ENCODE data around the gene PRM2.

The PRM2 gene

DNA sequence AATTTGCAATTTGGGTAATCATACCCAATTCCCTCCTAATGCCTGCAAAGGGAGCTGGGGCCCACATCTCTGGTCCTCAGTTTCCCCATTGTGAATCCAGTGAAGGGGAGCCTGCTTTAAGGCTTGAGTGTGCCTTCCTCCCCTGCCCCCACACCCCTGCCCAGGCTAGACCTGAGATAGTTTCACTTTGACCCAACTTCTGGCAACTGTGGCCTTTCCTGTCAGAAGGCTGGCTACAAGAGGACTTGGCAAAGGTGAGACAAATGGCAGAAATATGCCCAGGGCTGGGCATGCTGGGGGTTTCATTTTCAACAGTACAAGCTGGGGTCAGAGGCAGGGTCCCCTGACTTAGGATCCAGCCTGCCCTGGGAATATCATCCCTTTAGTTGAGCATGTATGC, 30.3 kb downstream of the PRM2 start:
- no peak for DNase-seq

DNA sequence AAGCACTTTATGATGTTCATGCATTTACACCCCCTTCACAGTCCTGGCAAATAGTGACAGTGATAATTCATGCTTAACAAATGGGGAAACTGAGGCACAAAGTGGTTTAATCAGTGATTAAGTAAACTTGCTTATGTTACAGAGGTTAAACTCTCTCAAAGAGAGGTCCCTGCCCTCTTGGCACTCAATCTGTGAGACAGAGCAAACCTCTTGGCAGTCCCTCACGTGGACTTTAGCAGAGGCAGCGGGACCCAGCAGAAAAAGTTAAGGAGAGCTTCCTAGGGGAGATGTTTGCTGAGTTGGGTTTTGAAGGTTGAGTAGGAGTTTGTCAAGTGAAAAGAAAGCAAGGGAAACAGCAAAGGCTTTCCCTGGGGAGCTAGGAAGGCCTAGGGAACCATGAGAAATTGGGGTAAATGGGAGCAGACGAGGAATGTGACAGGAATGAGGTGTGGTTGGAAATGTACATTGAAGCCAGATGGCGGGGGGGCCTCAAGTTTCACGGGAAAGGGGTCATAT, 31.0 kb downstream of the PRM2 start:
- no peak for DNase-seq

DNA sequence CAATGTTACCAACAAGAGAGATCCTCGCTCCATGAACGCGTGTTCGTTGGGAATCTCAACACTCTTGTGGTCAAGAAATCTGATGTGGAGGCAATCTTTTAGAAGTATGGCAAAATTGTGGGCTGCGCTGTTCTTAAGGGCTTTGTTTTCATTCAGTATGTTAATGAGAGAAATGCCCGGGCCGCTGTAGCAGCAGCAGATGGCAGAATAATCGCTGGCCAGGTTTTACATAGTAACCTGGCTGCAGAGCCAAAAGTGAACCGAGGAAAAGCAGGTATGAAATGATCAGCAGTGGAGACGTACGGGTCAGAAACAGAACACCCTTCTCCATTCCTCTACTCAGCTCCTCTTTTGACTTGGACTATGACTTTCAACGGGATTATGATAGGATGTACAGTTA, 33.6 kb downstream of the PRM2 start:
- DNase-seq = no peak

DNA sequence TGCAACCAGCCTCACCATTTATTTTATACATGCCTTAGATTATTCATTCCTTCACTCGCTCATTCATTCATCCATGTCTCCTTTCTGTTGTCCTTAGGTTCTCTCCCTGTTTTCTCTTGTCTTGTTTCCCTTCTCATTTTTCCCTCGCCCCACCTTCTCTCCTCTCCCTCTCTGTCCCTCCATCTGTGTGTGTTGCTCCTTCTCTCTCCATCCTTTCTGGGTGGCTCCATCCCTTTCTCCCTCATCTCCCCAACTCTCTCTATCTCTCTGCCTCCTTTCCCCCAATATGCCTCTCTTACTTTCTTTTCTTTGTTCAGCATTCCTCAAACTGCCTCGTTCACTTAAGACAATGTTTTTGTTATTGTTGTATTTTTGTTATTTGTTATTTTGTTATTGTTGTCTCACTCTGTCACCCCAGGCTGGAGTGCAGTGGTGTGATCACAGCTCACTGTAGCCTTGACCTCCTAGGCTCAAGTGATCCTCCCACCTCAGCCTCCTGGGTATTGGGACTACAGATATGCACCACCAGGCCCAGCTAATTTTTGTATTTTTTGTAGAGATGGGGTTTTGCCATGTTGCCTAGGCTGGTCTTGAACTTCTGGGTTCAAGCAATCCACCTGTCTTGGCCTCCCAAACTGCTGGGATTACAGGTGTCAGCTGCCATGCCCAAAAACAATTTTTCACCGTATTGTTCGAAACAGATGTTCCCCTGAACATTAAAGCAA, 34.6 kb downstream of the PRM2 start:
- no peak for DNase-seq

DNA sequence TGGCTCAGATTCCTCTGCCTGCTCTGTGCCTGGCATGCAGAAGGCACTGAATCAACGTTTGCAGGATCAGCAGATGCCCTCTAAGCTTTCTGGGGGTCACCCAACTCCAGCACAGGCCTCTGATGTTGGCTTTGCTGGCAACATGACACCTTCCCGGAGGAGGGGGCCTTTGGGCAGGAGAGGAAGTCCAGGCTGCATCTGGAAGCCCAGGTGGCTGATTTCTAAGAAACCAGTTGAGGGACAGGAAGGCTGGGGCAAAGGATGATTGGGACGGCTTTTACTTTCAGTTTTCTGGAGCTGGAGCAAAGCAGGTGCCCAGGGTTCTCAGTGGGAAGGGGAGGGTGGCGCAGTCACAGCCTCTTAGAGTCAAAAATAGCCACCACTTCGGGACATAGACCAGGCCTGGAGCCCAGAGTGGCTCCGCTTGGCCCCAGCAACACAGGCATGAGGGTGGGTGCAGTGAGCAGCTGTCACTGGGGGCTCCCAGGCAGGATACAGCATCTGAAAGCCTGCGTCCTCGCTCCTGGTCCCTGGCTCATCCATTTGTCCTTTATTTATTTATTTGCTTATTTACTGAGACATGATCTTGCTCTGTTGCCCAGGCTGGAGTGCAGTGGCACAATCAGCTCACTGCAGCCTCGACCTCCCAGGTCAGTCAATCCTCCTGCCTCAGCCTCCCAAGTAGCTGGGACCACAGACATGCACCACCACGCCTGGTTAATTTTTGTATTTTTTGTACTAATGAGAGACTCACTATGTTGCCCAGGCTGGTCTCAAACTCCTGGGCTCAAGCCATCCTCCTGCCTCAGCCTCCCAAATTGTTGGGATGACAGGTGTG, 35.4 kb downstream of the PRM2 start:
- no peak for DNase-seq

DNA sequence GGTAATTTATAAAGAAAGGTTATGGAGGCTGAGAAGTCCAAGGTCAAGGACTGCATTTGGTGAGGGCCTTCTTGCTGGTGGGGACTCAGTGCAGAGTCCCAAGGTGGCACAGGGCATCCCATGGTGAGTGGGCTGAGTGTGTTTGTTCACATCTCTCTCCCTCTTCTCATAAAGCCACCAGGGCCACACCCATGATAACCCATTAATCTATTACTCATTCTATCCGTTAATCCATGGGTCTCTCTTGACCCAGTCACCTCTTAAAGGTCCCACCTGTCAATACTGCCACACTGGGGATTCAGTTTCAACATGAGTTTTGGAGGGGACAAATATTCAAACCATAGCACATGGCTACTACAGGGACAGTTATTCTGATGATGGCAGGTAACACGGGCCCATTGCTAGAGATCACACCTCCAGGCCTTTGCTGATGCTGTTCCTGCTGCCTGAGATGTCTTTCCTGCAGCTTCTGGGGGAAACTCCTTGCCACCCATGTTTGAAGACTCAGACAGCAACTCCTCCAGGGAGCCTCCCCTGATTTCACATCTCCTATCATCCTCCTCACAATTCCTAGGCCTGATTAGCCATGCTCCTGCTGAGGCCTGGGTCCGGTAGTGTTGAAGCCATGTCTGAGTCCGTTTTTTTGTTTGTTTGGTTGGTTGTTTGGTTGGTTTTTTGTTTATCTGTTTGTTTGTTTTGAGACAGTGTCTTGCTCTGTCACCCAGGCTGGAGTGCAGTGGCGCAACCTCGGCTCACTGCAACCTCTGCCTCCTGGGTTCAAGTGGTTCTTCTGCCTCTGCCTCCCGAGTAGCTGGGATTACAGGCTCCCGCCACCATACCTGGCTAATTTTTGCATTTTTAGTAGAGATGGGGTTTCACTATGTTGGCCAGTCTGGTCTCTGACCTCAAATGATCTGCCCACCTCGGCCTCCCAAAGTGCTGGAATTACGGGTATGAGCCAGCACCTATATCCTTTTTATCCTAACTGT, 36.3 kb downstream of the PRM2 start:
- no peak for DNase-seq

DNA sequence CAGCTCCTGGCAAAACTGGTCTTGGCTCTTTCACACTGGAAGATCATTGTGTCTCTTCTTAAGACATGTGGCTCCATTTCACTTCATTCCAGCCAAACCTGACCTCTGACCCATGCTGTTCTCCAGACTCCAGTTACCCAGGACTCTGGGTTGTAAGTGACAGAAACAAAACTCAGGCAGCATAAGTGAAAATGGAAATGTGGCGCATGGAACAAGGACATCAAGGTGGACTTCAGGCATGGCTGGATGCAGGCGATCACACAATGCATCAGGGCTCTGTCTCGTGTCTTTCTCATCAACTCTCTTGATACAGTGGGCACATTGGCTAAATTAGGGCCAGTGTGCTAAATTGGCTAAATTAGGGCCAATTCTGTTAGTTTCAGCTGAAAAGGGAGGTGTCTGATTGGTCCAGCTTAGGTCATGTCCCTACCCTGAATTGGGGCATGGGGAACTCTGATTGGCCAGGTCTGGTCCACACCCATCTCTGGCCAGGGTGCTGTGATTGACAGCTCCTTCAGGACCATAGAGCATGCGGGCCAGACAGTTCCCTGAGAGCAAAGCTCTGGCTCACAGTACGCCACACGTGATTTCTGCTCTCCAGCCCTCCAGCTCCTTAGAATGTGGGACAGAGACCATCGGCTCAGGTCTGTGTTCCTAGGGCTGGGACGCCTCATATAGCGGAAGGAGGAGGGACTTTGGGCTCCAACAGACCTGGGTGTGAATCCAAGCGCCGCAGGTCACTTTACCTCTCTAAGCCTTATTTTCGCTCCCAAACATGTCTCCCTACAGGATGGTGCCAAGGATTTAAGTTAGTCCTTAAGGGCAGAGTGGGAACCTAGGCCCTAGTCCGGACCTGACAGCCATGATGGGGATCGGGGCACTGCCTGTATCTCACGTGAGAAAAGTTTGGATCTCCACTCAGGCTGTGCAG, 37.7 kb downstream of the PRM2 start:
- DNase-seq = no peak

DNA sequence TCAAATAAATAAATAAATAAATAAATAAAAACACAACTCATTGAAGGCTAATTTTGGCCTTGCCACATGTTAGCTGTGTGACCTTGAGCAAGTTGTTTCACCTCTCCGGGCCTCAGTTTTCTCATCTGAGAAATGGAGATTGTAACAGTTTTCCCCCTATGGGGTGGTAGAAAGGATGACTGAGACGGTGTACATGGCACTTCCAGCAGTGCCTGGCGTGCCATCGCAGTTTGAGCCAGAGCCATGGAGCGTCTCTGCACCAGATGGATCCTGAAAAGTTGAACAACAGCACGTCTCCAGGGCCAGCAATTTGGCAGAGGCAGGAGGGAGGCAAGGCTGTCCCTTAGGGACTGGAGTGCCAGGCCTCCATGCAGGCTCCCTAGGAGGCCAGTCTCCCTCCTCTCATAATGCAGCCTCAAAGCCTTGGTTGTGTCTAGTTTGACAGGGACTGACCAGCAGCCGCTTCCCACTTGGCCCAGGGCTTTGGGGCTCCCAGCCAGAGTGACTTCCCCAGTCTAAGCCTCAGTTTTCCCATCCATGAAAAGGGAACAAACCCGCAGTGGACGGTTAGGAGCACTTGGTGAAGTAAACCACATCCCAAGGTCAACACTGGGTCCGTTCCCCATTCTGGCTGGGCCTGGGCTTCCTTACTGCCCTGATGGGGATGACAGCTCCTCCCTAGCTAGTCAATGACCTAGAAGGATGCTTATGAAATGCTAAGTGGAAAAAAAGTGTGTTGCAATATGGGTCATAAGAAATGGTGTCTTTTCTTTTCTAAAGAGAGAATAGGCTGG, 39.6 kb downstream of the PRM2 start:
- no peak for DNase-seq

DNA sequence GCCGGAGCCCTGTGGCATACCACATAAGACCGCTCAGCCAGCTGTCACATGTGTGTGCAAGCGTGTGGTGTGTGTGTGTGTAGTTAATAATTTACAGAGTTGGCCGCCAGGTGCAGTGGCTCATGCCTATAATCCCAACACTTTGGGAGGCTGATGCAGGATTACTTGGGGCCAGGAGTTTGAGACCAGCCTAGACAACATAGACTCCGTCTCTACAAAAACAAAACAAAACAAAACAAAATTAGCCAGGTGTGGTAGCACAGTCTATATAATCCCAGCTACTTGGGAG, 40.6 kb downstream of the PRM2 start:
- DNase-seq = no peak

DNA sequence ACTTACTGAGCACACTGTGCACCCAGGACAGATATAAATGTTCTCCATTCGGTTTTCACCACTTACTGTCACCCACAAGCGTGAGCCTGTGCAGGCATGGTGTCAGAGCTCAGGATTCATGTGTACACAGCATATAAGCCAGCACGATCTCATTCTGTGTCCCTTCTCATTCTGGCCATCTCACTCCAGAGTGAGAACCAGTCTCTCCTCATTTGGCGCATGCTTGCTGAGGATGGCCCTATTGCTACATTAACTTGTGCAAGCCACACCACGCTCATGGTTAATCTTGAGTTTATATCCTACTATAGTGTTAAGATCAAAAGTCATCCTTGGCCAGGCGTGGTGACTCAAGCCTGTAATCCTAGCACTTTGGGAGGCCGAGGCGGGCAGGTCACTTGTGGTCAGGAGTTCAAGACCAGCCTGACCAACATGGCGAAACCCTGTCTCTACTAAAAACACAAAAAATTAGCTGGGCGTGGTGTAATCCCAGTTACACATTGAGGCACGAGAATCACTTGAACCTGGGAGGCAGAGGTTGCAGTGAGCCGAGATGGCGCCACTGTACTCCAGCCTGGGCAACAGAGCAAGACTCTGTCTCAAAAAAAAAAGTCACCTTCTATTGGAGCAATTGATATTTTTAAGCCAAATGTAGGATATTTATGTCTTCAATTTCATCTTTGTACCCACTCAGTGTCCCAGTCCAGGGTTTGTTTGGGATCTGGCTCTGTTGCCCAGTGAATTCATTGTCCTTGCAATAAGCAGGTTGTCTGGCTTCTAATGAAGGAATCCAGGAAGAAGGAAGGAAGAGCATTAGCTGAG, 41.2 kb downstream of the PRM2 start:
- DNase-seq = no peak

DNA sequence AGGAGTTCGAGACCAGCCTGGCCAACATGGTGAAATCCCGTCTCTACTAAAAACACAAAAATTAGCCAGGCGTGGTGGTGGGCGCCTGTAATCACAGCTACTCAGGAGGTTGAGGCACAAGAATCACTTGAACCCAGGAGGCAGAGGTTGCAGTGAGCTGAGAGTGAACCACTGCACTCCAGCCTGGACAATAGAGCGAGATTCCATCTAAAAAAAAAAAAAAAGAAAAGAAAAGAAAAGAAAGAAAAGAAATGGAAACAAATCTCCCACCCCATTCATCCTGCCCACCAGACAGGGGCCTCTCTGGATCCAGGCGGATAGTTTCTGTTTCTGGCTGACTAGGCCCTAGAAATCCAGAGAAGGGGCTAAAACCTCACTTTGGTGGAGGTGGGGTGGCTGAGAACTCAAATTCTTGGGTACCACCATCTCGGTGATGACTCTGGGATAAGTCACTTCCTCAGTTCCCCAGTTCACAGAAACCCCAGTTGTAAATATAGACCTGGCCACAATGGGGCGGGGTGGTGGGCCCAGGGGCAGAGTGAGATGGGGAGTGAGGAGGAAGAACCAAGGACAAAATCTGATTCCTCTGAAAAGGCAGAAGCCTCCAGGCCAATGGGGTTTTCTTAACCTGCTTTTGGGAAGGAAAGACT, 42.4 kb downstream of the PRM2 start:
- no peak for DNase-seq

DNA sequence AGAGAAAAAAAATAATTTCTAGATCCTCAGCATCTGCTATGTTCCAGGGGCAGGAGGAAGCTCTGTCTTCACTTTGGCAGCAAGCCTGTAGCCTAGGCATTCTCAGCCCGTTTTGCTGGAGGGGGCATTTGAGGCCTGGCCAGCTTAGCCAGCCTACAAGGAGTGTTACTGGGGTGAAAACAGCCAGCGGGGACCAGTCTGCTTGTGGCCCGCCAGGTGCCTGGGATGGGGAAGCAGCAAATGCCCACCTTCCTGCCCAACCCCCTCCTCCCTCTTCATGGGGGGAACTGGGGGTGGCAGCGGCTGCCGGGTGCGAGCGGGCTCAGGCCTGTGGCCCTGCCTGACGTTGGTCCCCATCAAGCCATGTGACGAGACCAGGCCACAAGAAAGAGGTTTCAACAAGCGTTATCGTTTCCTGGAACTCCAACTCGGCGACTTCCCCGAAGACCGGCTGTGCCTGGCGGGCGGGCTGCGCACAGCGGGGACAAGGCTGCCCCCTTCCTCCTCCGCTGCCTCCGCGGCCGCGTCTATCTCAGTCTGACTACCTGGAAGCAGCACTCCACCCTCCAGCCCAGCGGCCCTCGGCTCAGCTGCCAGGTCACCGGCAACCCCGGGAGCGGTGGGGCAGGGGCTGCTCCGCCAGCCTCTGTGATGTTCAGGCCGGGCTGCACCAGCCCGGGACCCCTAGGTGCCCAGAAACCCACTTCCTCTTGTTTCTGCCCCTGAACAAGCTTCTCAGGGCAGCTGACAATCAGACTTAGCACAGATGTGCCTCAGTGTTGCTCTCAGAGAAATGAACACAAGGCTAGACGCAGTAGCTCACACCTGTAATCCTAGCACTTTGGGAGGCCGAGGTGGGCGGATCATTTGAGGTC, 43.2 kb downstream of the PRM2 start:
- no peak for DNase-seq

DNA sequence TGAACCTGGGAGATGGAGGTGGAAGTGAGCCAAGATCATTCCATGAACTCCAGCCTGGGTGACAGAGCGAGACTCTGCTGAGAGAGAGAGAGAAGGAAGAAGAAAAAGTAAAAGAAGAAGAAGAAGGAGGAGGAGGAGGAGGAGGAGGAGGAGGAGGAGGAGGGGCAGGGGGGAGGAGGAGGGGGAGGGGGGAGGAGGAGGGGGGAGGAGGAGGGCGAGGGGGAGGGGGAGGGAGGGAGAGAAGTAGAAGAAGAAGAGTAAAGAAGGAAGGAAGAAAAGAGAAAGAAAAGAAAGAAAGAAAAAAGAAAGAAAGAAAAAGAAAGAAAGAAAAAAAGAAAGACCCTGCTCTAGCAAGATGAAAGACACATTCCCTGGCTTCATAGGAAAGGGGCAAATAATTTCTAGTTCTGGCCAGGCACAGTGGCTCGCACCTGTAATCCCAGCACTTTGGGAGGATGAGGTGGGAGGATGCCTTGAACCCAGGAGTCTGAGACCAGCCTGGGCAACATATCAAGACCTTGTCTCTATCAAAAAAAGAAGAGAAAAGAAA, 43.9 kb downstream of the PRM2 start:
- no peak for DNase-seq

DNA sequence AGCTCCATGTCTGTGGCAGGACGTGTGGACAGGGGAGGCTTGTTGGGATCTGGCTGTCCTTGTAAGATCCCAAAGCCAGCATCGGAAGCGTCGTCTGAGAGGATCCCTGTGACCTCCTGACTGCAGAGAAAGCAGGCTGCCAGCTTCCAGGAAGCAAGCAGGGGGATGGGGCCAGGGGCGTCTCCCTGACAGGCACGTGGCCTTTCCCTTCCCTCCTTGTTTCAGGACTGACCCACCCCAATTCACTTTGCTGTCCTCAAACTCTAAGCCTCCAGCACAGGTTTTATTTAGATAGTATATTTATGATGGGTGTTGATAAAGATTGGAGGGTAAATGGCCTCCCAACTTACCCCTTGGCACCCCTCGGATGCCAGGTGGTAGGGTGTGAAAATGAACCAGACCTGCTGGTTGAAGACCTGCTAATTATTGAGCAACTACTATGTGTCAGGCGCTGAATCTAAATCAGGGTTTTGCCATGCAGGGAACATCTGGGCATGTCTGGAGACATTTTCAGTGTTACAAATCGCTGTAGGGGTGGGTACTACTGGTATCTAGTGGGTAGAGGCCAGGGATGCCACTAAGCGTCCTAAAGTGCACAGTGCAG, 44.8 kb downstream of the PRM2 start:
- DNase-seq = no peak

DNA sequence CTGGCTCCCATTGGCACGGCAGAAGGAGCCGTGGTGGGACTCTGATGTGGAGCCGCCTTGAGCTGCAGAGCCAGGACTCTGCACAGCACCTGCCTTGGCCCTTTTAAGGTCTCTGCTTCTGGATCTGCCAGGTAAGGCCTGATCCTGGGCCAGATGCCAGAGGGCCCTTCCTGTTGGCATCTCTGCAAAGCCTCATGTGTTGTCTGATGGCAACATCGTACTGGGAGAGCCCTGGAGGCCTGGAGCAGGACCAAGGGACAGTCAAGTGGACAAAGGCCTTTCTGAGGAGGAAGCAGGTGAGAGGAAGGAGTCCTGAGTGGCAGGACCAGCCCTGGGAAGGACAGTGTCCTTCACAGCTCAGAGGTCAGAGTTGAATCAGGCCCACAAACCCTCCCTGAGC, 46.4 kb downstream of the PRM2 start:
- no peak for DNase-seq

DNA sequence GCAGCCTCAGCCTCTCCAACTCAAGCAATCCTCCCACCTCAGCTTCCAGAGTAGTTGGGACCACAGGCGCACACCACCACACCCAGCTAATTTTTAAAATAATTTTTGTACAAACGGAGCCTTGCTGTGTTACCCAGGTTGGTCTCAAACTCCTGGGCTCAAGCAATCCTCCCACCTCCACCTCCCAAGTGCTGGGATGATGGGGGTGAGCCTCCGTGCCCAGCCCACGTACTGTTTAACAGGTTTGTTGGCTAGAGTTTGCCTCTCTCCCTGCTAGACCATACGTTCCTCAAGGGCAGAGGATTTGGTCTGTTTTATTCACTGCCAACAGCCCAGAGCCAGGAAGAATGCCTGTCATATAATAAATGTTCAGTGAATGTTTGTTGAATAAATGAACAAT, 46.8 kb downstream of the PRM2 start:
- DNase-seq = no peak

DNA sequence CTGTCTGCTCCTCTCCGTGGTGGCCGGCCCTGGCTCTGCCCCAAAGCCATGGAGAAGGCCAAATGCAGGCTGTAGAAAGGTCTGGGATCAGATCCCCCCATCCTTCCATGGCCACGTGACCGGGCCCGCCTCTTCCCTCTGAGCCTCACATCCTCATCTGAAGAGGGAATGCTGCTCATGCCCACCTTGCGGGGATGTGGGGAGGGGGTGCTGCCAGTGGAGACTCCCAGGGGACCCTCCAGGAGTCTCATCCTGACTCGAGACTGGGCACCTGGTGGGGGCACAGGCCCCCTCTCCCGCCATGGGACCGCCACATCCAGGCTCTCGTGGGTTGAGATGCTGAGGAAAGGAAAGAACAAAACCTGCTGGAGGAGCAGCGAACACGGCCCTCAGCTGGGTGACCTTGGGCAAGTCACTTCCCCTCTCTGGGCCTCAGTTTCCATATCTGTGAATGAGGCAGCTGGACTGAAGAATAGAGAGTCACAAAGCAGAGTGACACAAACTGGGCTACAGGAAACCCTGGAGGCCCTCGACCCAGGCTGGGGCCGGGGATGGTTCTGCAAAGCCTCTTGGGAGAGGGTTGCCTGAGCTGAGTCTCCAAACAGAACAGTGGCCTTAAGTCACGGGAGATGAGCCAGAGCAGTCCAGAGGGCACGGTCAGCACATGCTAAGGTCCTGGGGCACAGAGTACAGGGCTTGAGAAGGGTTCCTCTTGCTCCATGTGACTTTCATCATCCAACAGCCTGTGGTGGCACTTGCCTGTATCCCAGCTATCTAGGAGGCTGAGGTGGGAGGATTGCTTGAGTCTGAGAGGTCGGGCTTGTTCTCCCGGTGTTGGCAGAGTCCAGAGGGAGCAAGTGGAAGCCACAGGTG, 50.4 kb downstream of the PRM2 start:
- DNase-seq = no peak

All from T1000 (cell line).